GM18505 (cell line): Measurements from ENCODE around the gene PRKACG.
"Not testable (repeated sequence)": the region's sequence is repeated elsewhere in the genome, so short reads cannot be mapped to it uniquely, and the experiment has no call there.

ENCODE experiments used
- ATAC-seq: cut with Tn5 transposase; IDR thresholded peaks from one replicate; pipeline ENCODE4 v1.9.1; 2021; ENCODE audit not compliant: unreplicated experiment
- POLR2A ChIP-seq: IDR thresholded peaks from 4 replicates; pipeline ENCODE4 v1.6.1; 2011; ENCODE audit warnings: borderline replicate concordance; ENCODE audit not compliant: insufficient read depth, insufficient read length; ENCODE audit errors: extremely low read depth

PRKACG gene

GRCh38 chr9:69014013-69014412 lies at the start of gene PRKACG:
TSS of gene PRKACG (minus strand) at chr9:69014113. CDS start at chr9:69014092, 21 bp downstream.
- ATAC-seq: no peak
- TF ChIP-seq POLR2A: no peak

- no peak for ATAC-seq
- no peak for TF ChIP-seq POLR2A
Observed at GRCh38 chr9:69062195-69062594, 48.3 kb upstream of the PRKACG start.

- no peak for TF ChIP-seq POLR2A
- no peak for ATAC-seq
Observed at GRCh38 chr9:69060766-69061165, 46.9 kb upstream of the PRKACG start.

- TF ChIP-seq POLR2A: no peak
- ATAC-seq: no peak
Observed at GRCh38 chr9:69058101-69058500, 44.2 kb upstream of the PRKACG start.

- ATAC-seq: no peak
- no peak for TF ChIP-seq POLR2A
Observed at GRCh38 chr9:69056191-69056815, 42.4 kb upstream of the PRKACG start.

GRCh38 chr9:69054989-69055388 lies 41.1 kb upstream of the PRKACG start:
- ATAC-seq: no peak

GRCh38 chr9:69050936-69051335 lies 37.0 kb upstream of the PRKACG start:
- ATAC-seq: not testable (repeated sequence)

More at GRCh38 chr9:69054989-69055388, 41.1 kb upstream of the PRKACG start:
- TF ChIP-seq POLR2A: no peak

GRCh38 chr9:69049094-69049493 lies 35.2 kb upstream of the PRKACG start:
- ATAC-seq: no peak
- no peak for TF ChIP-seq POLR2A

- TF ChIP-seq POLR2A: no peak
- ATAC-seq: no peak
Observed at GRCh38 chr9:69047371-69047770, 33.5 kb upstream of the PRKACG start.

- no peak for ATAC-seq
- no peak for TF ChIP-seq POLR2A
Observed at GRCh38 chr9:69046723-69047122, 32.8 kb upstream of the PRKACG start.

GRCh38 chr9:69045821-69046220 lies 31.9 kb upstream of the PRKACG start:
- no peak for TF ChIP-seq POLR2A
- no peak for ATAC-seq

- no peak for TF ChIP-seq POLR2A
- ATAC-seq: no peak
Observed at GRCh38 chr9:69044240-69045219, 30.6 kb upstream of the PRKACG start.

GRCh38 chr9:69040646-69041045 lies 26.7 kb upstream of the PRKACG start:
- ATAC-seq: no peak
- no peak for TF ChIP-seq POLR2A

- no peak for ATAC-seq
- no peak for TF ChIP-seq POLR2A
Observed at GRCh38 chr9:69036799-69037198, 22.9 kb upstream of the PRKACG start.

GRCh38 chr9:69036309-69036708 lies 22.4 kb upstream of the PRKACG start:
- TF ChIP-seq POLR2A: no peak
- no peak for ATAC-seq
